Caco-2 (cell line): ENCODE data around the gene TRIO. TPM values are rescaled to one million over a fixed set of nuclear protein-coding genes. Genes with fewer than 3 reads are reported as not detected.

Source experiments
- BruUV-seq: library from RNA; stranded (reverse); fragments of 400-500 nt; replicated peaks from 2 replicates; lab custom pipeline; 2021; lab: Mats Ljungman, UMichigan
- CTCF ChIA-PET: fragments of 300-600 bp; sonication (Branson Sonifier 250); formaldehyde crosslinking; loops from one replicate; lab custom pipeline; 2022; ENCODE audit warnings: antibody characterized with exemption; lab: Charles Lee
- POLR2A ChIA-PET: fragments of 300-600 bp; sonication (Branson Sonifier 250); formaldehyde crosslinking; loops from one replicate; lab custom pipeline; 2022; ENCODE audit warnings: antibody characterized with exemption; lab: Charles Lee
- DNase-seq, 2 experiments: peaks; one replicate each; pipeline versions ENCODE4 v3.0.0 to v3.0.0-alpha.2; 2020 to 2022
- H3K27me3 ChIP-seq: replicated peaks from 2 replicates; pipeline ENCODE4 v1.6.0; 2011; ENCODE audit warnings: low read length; ENCODE audit not compliant: control insufficient read depth, insufficient read depth
- H3K36me3 ChIP-seq: 2 replicates; pipeline ENCODE4 v1.5.1; 2011; ENCODE audit warnings: low read length; ENCODE audit not compliant: control insufficient read depth, insufficient read depth
- H3K4me1 ChIP-seq: fragments of 250-450 bp; sonication (Bioruptor Pico); 2 replicates; pipeline ENCODE4 v1.5.1; 2020; ENCODE audit warnings: mild to moderate bottlenecking
- H3K4me3 ChIP-seq: 2 replicates; pipeline ENCODE4 v1.5.1; 2011; ENCODE audit warnings: low read depth, mild to moderate bottlenecking, control low read depth, low read length
- H3K9me3 ChIP-seq: fragments of 250-450 bp; sonication (Bioruptor Pico); 2 replicates; pipeline ENCODE4 v1.5.1; 2020; ENCODE audit warnings: mild to moderate bottlenecking, moderate library complexity
- H3K27ac Mint-ChIP-seq: one replicate; pipeline ENCODE4 v1.8.0; 2022; ENCODE audit warnings: mixed read lengths; ENCODE audit not compliant: unreplicated experiment
- H3K27me3 Mint-ChIP-seq: one replicate; pipeline ENCODE4 v1.8.0; 2022; ENCODE audit warnings: mixed read lengths; ENCODE audit not compliant: insufficient read depth, unreplicated experiment
- H3K36me3 Mint-ChIP-seq: one replicate; pipeline ENCODE4 v1.8.0; 2022; ENCODE audit warnings: mild to moderate bottlenecking, mixed read lengths; ENCODE audit not compliant: insufficient read depth, unreplicated experiment
- H3K4me1 Mint-ChIP-seq: one replicate; pipeline ENCODE4 v1.8.0; 2022; ENCODE audit warnings: low read depth, mixed read lengths; ENCODE audit not compliant: unreplicated experiment
- H3K4me3 Mint-ChIP-seq: one replicate; pipeline ENCODE4 v1.8.0; 2022; ENCODE audit warnings: mild to moderate bottlenecking, moderate library complexity, mixed read lengths; ENCODE audit not compliant: unreplicated experiment
- H3K9me3 Mint-ChIP-seq: one replicate; pipeline ENCODE4 v1.8.0; 2022; ENCODE audit warnings: mixed read lengths; ENCODE audit not compliant: unreplicated experiment
- intact Hi-C: fragments of 100-400 bp; cut with micrococcal nuclease; formaldehyde crosslinking; loops from one replicate; pipeline ENCODE4 v1.10.0; 2022; ENCODE audit not compliant: unreplicated experiment
- total RNA-seq: library from RNA; stranded (reverse); gene quantifications from 2 replicates; pipeline ENCODE4 v1.2.3, GENCODE V29; 2022
- TF ChIP-seq, protein P1 (sequence below), 2 experiments: fragments of 200-600 bp in 1 of 2; IDR thresholded peaks; 1 replicate in 1 of 2; 2 replicates in 1 of 2; pipeline versions ENCODE4 v1.5.1 to v1.8.0; 2011 to 2022; ENCODE audit warnings: antibody characterized with exemption in 1 of 2, control low read depth in 1 of 2, inconsistent platforms in 1 of 2, low read depth in 1 of 2, low read length in 1 of 2, mild to moderate bottlenecking in 1 of 2, moderate library complexity in 1 of 2; ENCODE audit not compliant: insufficient read depth in 1 of 2, severe bottlenecking in 1 of 2, unreplicated experiment in 1 of 2

Gene TRIO
- total RNA-seq, 1 experiment from 2014 or later = 92.0 TPM

DNA sequence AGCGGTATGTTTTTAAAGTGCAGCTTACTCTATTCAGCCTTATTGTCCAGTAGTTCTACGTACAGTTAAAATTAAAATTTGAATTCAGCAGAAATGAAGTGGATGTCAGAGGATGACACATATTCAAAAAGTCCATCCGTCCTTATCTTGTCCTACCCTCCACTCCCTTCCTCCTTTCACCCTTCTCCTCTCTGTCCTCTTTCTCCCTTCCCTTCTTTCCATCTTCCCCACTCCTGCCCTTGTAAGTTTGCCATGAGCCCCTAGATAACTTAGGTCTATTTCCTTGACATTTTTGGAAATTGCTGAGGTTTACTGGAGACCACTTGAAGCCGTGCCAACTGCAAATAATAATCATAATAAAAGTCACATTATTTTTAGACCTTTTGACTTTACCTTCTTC, 67.6 kb downstream of the TRIO start:
- BruUV-seq = no TSS peak
- intact Hi-C loops = loop anchor here (5.0 kb wide), 1 partner anchor 57 kb away; no protein-coding TSS in a partner anchor
- no peak for DNase-seq
- ChIA-PET POLR2A (no interaction called here), CTCF (no interaction called here)
- Mint-ChIP-seq H3K27ac (no peak overlapping the region), H3K27me3 (no peaks in the 10 kb centered on the region), H3K4me3 (no peak overlapping the region), H3K9me3 (no peaks in the 10 kb centered on the region), H3K4me1 (peaks cover 44% of the 10 kb centered on the region), H3K36me3 (peaks cover 9% of the 10 kb centered on the region)
- peaks cover 40% of the 10 kb centered on the region for H3K4me1 ChIP-seq
- H3K4me3 ChIP-seq = no peak overlapping the region
- no peaks in the 10 kb centered on the region for H3K36me3 ChIP-seq
- H3K9me3 ChIP-seq = no peaks in the 10 kb centered on the region
- H3K27me3 ChIP-seq = no peaks in the 10 kb centered on the region
- TF ChIP-seq, protein P1, sequence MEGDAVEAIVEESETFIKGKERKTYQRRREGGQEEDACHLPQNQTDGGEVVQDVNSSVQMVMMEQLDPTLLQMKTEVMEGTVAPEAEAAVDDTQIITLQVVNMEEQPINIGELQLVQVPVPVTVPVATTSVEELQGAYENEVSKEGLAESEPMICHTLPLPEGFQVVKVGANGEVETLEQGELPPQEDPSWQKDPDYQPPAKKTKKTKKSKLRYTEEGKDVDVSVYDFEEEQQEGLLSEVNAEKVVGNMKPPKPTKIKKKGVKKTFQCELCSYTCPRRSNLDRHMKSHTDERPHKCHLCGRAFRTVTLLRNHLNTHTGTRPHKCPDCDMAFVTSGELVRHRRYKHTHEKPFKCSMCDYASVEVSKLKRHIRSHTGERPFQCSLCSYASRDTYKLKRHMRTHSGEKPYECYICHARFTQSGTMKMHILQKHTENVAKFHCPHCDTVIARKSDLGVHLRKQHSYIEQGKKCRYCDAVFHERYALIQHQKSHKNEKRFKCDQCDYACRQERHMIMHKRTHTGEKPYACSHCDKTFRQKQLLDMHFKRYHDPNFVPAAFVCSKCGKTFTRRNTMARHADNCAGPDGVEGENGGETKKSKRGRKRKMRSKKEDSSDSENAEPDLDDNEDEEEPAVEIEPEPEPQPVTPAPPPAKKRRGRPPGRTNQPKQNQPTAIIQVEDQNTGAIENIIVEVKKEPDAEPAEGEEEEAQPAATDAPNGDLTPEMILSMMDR (IDR thresholded peaks at IDR 0.05; ENCODE audit: insufficient read depth in 1 of 2, low read depth in 1 of 2, low read length in 1 of 2, severe bottlenecking in 1 of 2, unreplicated experiment in 1 of 2) = no peak

DNA sequence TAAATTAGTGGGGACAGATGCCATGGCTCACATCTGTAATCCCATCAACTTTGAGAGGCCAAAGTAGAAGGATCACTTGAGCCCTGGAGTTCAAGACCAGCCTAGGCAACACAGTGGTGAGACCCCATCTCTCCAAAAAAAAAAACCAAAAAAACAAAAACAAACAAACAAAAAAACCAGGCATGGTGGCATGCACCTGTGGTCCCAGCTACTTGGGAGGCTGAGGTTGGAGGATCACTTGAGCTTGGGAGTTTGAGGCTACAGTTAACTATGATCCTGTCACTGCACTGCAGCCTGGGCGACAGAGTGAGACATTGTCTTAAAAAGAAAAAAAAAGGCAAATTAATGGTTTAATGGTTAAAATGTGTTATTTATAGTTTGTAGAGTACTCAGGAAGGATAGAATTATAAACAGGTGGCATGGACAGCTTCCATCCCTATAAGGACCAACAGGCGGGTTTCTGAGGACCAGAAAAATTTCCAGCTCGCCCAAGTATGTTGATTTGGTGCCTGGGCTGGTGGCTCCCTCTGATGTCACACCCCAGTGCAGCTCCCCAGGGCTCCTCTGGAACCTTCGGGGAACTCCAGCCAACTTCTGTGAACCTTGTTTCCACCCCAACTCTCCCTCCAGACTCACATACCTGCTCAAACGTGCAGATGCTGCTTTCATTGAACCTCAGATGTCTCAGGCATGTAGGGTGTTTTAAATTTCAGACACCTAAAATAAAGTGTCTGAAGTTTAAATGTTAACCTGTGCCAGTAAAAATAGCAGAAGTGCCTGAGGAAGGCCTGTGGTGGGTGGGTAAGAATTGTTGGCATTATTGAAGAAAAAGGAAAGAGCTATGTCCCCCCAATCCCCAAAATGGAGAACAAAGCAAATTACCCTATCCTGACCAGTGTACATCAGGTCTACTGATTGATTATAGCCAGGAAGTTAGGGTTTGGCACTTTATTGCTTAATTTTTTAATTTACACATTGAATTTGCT, 69.0 kb downstream of the TRIO start:
- Histone ChIP-seq H3K9me3 (no peaks in the 10 kb centered on the region), H3K27me3 (no peaks in the 10 kb centered on the region), H3K4me1 (peaks cover 40% of the 10 kb centered on the region), H3K36me3 (no peaks in the 10 kb centered on the region), H3K4me3 (no peak overlapping the region)
- TF ChIP-seq, protein P1 (IDR thresholded peaks at IDR 0.05; ENCODE audit: insufficient read depth in 1 of 2, low read depth in 1 of 2, low read length in 1 of 2, severe bottlenecking in 1 of 2, unreplicated experiment in 1 of 2) = no peak
- no TSS peak for BruUV-seq
- peaks cover 56% of the 10 kb centered on the region for H3K4me1 Mint-ChIP-seq
- CTCF ChIA-PET = no interaction called here
- H3K4me3 Mint-ChIP-seq = no peak overlapping the region
- no peak for DNase-seq
- POLR2A ChIA-PET = no interaction called here
- H3K27ac Mint-ChIP-seq = peak overlapping the region; percentile 63
- intact Hi-C loops = loop anchor here (5.0 kb wide), 1 partner anchor 55 kb away; no protein-coding TSS in a partner anchor
- no peaks in the 10 kb centered on the region for H3K27me3 Mint-ChIP-seq
- no peaks in the 10 kb centered on the region for H3K9me3 Mint-ChIP-seq
- H3K36me3 Mint-ChIP-seq = peaks cover 15% of the 10 kb centered on the region

DNA sequence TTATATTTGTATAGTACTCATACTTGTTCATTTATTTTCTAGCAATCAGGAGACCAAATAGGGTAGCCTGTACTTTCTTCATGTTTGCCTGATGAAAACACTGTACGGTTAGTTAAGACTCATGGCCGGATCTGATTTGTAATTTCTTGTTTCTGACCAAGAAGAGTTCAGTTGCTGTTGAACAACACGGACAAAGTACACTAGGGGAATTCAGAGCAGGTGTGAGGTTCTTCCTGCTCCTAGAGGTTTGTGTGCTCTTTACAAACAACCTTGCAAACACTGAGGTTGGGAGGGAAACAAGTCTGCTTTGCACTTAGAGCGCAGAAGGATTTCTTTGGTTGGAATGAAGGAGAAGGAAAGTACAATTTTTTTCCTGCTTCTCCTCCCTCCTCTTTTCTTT, 69.7 kb downstream of the TRIO start:
- Mint-ChIP-seq H3K27ac (peak overlapping the region; percentile 63), H3K4me1 (peaks cover 51% of the 10 kb centered on the region), H3K27me3 (no peaks in the 10 kb centered on the region), H3K9me3 (no peaks in the 10 kb centered on the region), H3K36me3 (peaks cover 15% of the 10 kb centered on the region), H3K4me3 (peak overlapping the region; percentile 16)
- no TSS peak for BruUV-seq
- Histone ChIP-seq H3K9me3 (no peaks in the 10 kb centered on the region), H3K4me1 (peaks cover 36% of the 10 kb centered on the region), H3K36me3 (no peaks in the 10 kb centered on the region), H3K4me3 (no peak overlapping the region), H3K27me3 (no peaks in the 10 kb centered on the region)
- TF ChIP-seq, protein P1 (IDR thresholded peaks at IDR 0.05; ENCODE audit: insufficient read depth in 1 of 2, low read depth in 1 of 2, low read length in 1 of 2, severe bottlenecking in 1 of 2, unreplicated experiment in 1 of 2) = no peak
- peak in 1 of 2 experiments; percentile 16 for DNase-seq
- ChIA-PET POLR2A (no interaction called here), CTCF (no interaction called here)
- intact Hi-C loops = loop anchor here (5.0 kb wide), 1 partner anchor 54 kb away; no protein-coding TSS in a partner anchor
